ENCODE measurements around the gene FA2H. TPM values are rescaled to one million over a fixed set of nuclear protein-coding genes. Genes with fewer than 3 reads are reported as not detected.

FA2H gene
- total RNA-seq, 2 donors from 2014 or later: 51.0 to 75.7 TPM

DNA sequence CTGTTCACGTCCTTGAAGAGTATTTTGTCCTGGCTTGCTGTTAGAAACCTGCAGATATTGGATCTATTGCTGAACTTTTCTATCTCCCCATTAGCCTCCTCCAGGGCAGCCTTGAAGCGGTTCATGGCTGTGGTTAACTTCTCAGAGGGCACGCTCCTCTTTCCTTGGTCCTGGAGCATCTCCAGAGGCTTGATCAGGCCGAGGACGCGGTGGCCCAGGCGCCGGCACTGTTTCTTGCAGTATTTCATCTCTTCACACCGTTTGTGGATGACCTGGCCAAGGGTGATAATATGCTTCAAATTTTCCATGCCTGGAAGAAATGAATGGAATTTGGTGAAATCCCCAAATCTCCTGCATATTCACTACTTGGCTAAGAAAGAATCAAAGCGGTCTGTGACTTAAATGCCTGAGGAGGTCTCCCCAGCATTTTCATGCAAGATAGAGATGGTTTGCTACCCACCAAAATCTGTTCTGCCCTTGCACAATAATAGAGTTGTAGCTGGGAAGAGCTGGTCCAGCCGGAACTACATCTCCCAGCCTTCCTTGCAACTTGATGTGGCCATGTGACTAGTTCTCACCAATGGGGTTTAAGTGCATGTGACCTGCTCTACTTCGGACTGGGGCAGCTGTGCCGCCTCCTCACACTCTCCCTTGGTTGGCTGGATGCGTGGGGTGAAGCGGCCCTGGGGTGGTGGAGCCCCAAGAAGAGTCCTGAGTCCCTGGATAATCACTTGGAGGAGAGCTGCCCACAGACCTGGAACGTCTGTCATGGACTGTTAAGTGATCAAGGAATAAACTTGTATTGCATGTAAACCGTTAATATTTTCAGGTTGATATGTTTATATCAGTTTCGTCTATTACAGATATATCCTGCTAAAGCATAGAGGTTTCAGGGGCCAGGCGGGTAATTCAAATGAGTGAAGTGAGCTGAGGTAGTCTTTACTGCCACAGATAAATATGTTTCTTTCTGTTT is 78.9 kb downstream of the FA2H start:
- no peak overlapping the region for H3K9ac ChIP-seq (ENCODE audit: low read depth in 2 of 2, low read length in 2 of 2)
- H3K9me3 ChIP-seq: no peaks in the 10 kb centered on the region
- intact Hi-C loops (cut with DNase I): no loop called here
- no peaks in the 10 kb centered on the region for H3K36me3 ChIP-seq
- TF ChIP-seq, protein P1, sequence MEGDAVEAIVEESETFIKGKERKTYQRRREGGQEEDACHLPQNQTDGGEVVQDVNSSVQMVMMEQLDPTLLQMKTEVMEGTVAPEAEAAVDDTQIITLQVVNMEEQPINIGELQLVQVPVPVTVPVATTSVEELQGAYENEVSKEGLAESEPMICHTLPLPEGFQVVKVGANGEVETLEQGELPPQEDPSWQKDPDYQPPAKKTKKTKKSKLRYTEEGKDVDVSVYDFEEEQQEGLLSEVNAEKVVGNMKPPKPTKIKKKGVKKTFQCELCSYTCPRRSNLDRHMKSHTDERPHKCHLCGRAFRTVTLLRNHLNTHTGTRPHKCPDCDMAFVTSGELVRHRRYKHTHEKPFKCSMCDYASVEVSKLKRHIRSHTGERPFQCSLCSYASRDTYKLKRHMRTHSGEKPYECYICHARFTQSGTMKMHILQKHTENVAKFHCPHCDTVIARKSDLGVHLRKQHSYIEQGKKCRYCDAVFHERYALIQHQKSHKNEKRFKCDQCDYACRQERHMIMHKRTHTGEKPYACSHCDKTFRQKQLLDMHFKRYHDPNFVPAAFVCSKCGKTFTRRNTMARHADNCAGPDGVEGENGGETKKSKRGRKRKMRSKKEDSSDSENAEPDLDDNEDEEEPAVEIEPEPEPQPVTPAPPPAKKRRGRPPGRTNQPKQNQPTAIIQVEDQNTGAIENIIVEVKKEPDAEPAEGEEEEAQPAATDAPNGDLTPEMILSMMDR (IDR thresholded peaks at IDR 0.05): no peak
- no peak overlapping the region for H3K27ac ChIP-seq
- H3K4me3 ChIP-seq: peak overlapping the region; percentile 29
- no peaks in the 10 kb centered on the region for H3K27me3 ChIP-seq
- peak; percentile 86 for DNase-seq
- no peaks in the 10 kb centered on the region for H3K4me1 ChIP-seq

DNA sequence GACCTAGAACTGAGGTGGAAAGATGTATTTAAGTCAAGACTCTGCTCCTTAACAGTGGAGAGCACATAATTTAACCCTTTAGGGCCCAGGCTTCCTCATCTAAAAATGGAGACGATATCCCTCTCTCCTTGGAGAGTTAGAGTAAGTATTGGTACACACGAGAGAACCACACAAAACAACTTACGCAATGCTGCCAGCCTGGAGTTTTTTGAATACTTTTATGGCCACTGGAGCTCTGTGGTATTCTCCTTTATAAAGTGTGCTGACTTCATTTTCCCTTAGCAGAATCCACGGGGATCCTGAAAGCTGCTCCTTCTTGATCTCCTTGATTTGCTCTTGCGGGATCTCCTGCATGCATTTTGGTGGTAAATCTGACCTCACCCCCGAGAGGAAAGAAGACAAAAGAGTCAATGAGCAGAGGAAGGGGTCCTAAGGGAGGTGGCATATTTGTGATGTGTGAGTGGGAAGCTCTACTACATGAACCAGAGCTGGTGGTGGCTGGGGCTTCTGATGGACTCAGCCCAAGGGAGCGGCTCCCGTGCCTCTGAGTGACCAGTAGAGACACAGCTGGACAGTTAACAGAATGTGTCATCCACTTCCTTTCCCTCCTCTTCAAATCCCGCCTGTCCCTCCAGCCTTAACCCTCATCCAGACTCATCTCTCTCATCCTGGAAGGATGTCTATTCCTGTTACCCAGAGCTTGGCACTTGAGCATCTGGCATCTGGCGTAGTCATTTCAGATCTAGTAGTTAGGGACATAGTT is 83.3 kb downstream of the FA2H start:
- Histone ChIP-seq H3K27ac (no peak overlapping the region), H3K27me3 (no peaks in the 10 kb centered on the region), H3K9ac (ENCODE audit: low read depth in 2 of 2, low read length in 2 of 2) (no peak overlapping the region), H3K9me3 (no peaks in the 10 kb centered on the region), H3K4me3 (no peak overlapping the region), H3K4me1 (no peaks in the 10 kb centered on the region), H3K36me3 (no peaks in the 10 kb centered on the region)
- intact Hi-C loops (cut with DNase I): no loop called here
- TF ChIP-seq, protein P1 (IDR thresholded peaks at IDR 0.05): no peak
- no peak for DNase-seq

DNA sequence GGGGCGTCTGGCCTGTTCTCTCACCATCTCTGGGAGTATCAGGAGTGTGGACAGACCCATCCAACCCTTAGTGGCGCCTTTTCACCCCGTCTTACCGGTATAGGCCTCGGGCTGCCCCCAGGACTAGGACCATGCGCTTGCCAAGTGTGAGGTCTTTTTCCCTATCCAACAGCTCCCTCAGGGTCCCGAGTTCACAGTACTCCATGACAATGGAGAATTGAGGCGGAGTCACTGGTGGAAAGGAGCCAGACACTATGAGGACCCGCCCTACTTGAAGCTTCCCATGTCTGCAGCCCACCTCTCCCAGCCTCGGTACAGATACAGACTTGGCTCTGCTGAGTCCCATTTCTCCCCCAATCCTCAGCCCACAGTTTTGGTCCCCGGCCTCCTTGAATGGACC is 92.1 kb downstream of the FA2H start:
- H3K4me3 ChIP-seq: no peak overlapping the region
- TF ChIP-seq, protein P1 (IDR thresholded peaks at IDR 0.05): no peak
- no peak for DNase-seq
- H3K27me3 ChIP-seq: no peaks in the 10 kb centered on the region
- intact Hi-C loops (cut with DNase I): no loop called here
- H3K9ac ChIP-seq (ENCODE audit: low read depth in 2 of 2, low read length in 2 of 2): no peak overlapping the region
- H3K36me3 ChIP-seq: peaks cover 3% of the 10 kb centered on the region
- no peak overlapping the region for H3K27ac ChIP-seq
- no peaks in the 10 kb centered on the region for H3K9me3 ChIP-seq
- H3K4me1 ChIP-seq: no peaks in the 10 kb centered on the region

DNA sequence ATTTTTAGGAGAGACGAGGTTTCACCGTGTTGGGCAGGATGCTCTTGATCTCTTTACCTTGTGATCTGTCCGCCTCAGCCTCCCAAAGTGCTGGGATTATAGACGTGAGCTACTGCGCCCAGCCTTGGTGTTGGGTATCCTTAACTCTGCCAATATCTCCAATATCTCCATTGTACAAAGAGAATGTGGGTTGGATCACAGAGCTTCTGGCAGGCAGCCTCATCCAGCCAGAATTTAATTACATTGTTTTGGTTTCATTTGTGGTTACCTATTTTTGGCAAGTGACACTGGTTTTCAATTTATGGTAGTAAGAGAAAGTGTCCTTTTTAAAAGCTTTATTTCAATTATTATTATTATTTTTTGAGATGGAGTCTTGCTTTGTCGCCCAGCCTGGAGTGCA is 93.9 kb downstream of the FA2H start:
- Histone ChIP-seq H3K27ac (no peak overlapping the region), H3K4me3 (no peak overlapping the region), H3K9me3 (no peaks in the 10 kb centered on the region), H3K36me3 (peaks cover 3% of the 10 kb centered on the region), H3K9ac (ENCODE audit: low read depth in 2 of 2, low read length in 2 of 2) (no peak overlapping the region), H3K27me3 (no peaks in the 10 kb centered on the region), H3K4me1 (no peaks in the 10 kb centered on the region)
- TF ChIP-seq, protein P1 (IDR thresholded peaks at IDR 0.05): no peak
- no peak for DNase-seq
- intact Hi-C loops (cut with DNase I): no loop called here

DNA sequence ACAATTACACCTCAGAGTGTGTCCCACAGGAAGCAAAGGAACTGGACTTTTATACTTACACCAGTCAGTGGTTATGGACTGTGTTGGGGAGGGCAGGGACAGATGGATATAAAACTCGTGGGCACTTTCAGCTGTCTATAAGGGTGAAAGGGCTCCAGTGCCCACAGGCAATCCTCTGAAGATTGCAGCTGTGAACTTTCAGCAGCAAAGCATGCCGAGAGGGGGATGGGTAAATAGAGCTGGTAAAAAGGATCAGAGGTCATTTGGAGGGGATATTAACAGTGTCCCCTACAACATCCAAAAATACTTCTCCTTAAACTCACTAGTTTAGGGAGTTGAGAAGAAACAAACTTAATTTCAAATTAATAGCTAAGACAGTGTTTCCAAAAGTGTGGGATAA is 94.6 kb downstream of the FA2H start:
- peaks cover 3% of the 10 kb centered on the region for H3K36me3 ChIP-seq
- TF ChIP-seq, protein P1 (IDR thresholded peaks at IDR 0.05): no peak

More for the DNA sequence above, 94.6 kb downstream of the FA2H start:
- H3K27me3 ChIP-seq: no peaks in the 10 kb centered on the region
- no peak for DNase-seq
- no peak overlapping the region for H3K27ac ChIP-seq
- no peaks in the 10 kb centered on the region for H3K4me1 ChIP-seq
- H3K9ac ChIP-seq (ENCODE audit: low read depth in 2 of 2, low read length in 2 of 2): no peak overlapping the region
- no peak overlapping the region for H3K4me3 ChIP-seq
- no peaks in the 10 kb centered on the region for H3K9me3 ChIP-seq
- intact Hi-C loops (cut with DNase I): no loop called here
